Activated CD4-positive, alpha-beta T cell treated with anti-CD3 and anti-CD28 coated beads, Interleukin-2, amount 50 U/mL, for 1 hour (primary cell): Measurements from ENCODE around the gene ECSCR.
"Not testable (repeated sequence)": the region's sequence is repeated elsewhere in the genome, so short reads cannot be mapped to it uniquely, and the experiment has no call there.

ENCODE experiments used
- DNase-seq: peaks from one replicate; pipeline ENCODE4 v3.0.0-alpha.2; 2020

ECSCR gene, protein sequence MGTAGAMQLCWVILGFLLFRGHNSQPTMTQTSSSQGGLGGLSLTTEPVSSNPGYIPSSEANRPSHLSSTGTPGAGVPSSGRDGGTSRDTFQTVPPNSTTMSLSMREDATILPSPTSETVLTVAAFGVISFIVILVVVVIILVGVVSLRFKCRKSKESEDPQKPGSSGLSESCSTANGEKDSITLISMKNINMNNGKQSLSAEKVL

DNA sequence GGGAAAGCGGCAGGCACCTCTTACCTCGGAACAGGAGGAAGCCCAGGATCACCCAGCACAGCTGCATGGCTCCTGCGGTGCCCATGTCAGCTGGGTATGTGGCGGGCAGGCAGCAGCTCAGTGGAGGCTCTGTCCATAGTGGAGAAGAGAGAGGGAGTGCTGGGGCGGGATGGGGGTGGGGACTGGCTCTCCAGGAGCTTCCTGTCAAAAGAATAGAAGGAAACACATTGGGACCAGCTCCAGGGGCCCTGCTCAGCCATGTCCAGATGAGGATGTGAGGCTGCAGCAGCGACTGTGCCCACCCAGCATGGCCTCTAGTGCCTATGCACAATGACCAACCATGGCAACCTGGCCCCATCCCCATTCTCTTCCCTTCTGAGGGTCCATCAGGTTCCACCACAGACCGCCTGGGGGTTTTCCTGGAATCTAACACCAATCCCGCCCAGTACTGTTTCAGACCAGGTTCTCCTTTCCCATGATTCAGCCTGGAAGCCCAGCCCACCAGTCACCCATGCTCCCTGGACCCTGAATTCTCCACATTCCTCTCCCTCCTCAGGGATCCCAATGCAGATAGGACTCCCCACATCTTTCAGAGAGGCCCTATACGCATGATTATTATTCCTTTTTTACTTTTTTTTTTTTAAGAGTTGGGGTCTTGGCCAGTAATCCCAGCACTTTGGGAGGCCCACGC, at the start of gene ECSCR:
TSS of gene ECSCR (minus strand) at position 158 of the 691 bp plus-strand sequence. CDS start at position 85, 73 bp downstream.
- DNase-seq = no peak

DNA sequence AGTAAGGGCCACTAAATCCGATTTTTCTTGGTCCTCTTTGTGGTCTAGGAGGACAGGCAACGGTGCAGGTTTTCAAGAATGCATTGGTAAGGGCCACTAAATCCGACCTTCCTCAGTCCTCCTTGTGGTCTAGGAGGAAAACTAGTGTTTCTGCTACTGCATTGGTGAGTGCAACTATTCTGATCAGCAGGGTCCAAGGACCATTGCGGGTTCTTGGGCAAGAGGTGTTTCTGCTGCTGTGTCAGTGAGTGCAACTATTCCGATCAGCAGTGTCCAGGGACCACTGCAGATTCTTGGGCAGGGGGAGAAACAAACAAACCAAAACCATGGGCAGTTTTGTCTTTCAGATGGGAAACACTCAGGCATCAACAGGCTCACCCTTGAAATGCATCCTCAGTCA, 42.2 kb upstream of the ECSCR start:
- DNase-seq = not testable (repeated sequence)

DNA sequence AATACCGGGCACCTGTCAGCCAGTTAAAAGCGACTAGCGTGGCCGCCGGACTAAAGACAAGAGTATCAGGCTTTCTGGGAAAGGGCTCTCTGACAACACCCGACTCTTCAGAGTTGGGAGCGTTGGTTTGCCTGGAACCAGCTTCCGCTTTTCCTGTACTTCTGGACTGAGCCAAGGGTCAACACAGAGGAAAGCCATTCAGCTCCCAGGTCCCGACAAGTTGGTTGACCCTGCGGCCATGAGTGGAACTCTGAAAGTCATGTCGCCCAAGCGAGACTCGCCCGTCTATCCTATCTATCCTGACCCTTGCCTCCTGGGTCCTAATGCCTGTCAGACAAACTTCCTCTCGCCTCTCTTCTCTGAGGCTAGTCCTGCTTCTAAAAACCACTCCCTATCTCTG, 41.3 kb upstream of the ECSCR start:
- DNase-seq = not testable (repeated sequence)

DNA sequence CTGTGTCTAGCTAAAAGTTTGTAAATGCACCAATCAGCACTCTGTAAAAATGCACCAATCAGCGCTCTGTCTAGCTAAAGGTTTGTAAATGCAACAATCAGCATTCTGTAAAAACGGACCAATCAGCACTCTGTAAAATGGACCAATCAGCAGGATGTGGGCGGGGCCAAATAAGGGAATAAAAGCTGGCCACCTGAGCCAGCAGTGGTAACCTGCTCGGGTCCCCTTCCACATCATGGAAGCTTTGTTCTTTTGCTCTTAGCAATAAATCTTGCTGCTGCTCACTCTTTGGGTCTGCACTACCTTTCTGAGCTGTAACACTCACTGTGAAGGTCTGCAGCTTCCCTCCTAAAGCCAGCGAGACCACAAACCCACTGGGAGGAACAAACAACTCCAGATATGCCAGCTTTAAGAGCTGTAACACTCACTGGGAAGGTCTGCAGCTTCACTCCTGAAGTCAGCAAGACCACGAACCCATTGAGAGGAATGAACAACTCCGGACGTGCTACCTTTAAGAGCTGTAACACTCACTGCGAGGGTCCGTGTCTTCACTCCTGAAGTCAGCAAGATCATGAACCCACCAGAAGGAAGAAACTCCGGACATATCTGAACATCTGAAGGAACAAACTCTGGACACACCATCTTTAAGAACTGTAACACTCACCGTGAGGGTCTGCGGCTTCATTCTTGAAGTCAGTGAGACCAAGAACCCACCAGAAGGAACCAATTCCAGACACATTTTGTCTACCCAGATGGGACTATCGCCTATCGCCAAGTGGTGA, 40.7 kb upstream of the ECSCR start:
- not testable (repeated sequence) for DNase-seq

DNA sequence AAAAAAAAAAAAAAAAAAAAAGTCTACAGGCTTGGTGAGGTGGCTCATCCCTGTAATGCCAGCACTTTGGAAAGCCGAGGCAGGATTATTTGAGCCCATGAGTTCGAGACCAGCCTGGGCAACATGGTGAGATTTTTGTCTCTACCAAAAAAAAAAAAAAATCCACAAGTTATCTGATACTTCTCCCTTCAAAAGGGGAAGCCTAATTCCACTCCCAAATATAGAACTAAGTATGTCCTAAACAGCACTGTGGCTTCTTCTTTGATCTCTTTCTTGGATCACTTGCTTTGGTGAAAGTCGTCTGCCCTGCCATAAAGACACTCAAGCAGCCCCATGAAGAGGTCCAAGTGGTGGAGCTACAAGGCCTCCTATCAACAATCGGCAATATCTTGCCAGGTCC, 38.8 kb upstream of the ECSCR start:
- no peak for DNase-seq

DNA sequence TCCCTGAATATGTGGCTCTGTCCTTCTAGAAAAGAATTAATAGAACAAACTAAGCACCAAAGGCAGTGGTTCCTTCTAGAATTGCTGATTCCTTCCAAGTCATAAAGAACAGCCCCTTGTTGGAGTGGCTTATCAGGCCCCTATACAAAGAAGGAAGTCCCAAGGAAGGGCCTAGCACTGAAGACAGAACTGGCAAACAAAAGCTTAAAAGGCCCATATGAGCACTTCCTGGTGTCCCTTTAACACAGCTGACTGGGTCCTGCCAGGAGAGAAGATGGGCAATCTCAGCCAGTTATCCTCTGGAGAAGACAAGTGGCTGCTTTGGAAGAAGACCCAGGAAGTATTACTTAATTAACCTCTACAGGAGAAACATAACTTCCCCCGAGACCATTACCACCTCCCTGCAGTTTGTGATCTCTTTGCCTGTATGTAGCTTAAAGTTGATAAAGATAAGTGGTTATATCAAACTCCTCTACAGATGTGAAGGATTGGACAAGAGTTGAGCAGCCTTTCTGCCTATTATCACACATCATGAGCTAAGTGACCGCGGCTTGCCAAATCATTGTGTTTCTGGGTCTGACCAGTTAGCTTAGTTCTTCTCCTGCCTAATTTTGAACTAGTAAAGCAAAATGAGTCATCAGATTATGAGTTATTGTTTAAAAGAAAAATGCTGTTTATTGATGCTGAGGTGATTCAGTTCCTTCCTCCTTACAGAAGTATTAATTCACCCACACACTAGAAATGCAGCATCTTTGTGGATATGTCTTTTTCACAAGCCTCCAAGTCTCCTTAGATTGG, 33.3 kb upstream of the ECSCR start:
- no peak for DNase-seq

DNA sequence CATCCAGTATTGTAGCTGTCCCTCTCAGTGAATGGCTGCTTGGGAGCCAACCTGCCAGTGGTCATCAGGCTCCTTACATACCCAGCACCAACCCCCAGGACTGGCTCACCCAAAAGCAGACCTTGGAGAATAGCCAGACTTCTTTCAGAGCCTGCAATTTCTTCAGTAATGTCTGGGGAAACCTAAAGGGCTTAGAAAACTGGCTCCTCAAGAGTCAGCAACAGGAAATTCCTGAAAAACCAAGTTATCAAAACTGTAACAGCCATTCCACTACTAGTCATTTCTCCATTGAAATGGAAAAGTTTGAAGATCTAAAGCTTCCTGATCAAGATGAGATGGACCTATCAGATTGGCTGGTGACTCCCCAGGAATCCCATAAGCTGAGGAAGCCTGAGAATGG, 32.3 kb upstream of the ECSCR start:
- no peak for DNase-seq

DNA sequence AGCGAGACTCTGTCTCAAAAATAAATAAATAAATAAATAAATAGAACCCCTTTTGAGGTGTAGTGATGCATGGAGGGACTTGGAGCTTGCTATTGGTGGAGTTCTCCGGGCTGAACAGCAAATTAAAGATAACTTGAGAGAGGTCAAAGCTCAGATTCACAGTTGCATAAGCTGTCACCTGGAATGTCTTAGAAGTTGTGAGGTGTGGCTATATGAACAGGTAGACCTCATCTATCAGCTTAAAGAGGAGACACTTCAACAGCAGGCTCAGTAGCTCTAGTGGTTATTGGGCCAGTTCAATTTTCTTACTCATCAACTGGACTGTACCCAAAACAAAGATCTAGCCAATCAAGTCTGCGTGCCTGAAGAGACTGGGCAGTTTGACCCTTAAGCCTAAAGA, 31.7 kb upstream of the ECSCR start:
- DNase-seq = no peak

DNA sequence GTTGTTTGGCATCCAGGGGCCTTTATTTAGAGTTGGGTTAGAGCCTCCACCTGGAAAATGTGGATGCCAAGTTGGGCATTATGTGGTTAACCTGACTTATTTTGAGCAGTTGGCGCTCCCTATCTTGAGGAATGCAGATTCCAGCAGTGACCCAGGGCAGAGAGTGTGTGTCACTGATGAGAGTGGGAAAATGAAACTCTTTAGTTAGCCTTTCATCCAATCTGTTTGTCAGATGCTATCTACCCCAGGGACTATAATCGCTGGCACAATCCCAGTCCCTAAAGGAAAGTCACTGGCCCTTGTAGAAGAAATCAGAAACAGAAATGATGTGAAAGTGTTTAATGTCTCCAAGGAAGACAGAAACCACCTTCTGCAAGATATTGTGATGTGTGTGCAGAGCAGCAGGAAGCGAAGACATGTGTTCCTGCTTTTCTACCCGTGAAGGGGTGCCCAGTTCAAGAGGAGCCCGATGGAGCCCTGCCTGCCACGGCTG, 30.2 kb upstream of the ECSCR start:
- no peak for DNase-seq

DNA sequence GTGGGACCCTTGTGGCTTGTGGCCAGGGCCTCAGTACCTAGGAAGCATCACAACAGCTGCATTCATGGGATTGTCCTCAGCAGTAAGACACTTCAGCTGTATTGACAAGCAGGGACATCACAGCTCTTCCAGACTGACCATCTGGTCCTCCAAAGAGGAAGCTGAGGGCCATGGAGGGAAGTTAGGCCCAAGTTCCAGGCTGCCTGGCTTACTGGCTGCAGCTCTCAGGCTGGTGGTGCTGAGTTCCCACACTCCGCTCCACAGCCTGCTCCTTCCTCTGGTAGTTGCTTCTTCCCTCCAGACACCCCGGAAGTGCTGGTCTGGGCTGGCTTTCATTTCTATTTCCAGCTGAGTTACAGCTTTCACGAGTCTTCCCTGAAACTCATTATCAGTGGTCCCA, 25.7 kb upstream of the ECSCR start:
- DNase-seq = no peak

DNA sequence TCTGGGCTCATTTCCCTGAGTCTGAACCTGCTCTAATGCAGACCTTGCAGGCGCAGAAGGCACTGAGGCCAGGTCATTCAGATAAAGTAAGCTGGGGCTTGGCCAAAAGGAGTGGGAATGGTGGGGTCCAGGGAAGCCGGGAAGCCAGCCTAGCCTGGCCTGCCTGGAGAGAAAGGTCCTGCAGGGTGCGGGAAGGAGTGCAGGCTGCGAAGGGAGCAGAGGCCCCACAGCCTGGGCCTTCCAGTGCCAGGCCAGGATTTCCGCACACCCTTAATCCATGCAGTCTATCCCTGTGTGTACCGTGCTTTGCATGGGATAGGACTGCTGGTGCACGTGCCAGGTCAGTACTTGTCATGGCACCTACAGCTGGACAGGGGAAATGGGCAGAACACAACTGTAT, 23.7 kb upstream of the ECSCR start:
- DNase-seq = no peak

DNA sequence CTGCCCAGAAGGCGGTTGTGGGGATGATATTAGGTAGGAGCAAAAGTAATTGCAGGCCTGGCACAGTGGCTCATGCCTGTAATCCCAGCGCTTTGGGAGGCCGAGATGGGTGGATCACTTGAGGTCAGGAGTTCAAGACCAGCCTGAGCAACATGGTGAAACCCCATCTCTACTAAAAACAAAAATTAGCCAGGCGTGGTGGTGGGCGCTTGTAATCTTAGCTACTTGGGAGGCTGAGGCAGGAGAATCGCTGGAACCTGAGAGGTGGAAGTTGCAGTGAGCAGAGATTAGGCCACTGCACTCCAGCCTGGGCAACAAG, 20.3 kb upstream of the ECSCR start:
- DNase-seq = not testable (repeated sequence)

DNA sequence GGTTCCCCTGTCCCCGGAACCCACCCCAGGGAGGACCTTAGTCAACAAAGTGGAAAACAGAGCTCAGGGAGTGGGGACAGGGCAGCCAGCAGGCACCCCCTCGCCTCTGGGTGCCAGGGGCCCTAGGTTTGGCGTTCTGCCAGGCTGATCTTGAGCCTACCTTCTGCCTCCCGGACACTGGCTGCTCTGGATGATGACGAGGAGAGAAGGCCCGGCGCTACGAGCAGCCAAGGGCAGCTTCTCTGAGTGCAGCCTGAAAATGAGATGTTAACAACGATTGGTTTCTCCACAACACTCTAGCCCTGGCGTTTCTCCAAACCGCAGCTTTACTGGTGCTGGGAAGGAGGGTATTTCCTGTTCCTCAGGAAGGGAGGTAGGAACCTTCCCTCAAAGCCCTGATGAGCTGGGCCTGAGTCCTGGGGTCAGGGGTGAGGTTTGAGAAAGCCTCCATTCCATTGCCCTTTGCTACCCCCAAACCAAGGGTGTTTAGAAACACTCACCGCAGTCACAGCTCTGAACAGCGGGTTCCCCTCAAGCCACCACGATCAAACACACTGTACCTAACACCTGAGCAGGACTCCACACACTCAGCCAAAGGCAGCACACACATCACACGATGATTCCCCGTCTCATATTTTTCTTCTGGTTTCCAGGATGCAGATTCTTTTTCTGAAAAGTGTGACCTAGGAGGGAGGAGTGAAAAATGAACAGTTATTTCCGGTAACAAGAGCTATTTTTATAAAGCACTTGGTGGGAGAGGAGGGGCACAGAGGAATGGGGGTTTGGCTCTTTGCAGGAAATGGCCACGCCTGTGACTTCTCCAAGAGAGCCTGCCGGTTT, 19.7 kb upstream of the ECSCR start, which contains the start of gene STING1:
TSS of gene STING1 (minus strand) at position 709 of the 840 bp plus-strand sequence. CDS start 1,054 bp downstream, outside the sequence.
- DNase-seq = peak; percentile 53

DNA sequence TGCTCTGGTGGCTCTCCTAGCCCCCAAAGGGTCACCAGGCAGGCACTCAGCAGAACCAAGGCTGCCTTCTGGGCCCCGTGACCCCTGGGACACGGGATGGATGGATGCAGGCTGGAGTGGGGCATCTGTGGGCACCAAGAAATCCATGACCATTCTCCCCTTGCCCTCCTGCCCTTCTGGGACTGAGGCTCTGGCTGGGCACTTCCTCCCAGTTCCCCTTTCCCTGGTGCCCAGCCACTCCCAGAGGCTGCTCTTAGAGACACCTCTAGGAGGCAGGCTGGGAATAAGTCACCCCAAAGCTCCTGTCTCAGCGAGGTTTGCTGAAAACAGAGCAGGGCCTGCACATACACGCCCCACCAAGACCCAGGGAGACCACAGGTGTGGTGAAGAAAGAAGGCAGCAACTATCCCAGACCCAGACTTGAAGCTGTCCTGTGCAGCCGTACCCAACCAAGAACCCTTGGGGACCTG, 19.1 kb upstream of the ECSCR start:
- DNase-seq = no peak

DNA sequence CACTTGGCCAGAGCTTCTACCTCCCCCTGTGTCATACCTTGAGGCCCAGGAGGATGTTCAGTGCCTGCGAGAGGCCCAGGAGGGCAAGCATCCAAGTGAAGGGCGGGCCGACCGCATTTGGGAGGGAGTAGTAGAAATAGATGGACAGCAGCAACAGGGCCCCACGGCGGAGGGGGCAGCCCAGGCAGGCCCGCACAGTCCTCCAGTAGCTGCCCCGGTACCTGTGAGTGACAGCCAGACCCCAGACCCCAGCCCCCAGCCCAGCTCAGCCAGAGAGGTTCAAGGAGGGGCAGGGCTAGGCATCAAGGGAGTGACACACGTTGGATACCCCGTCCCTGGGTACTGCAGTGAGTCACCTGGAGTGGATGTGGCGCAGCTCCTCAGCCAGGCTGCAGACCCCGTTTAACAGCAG, 18.6 kb upstream of the ECSCR start:
- DNase-seq = peak; percentile 48

DNA sequence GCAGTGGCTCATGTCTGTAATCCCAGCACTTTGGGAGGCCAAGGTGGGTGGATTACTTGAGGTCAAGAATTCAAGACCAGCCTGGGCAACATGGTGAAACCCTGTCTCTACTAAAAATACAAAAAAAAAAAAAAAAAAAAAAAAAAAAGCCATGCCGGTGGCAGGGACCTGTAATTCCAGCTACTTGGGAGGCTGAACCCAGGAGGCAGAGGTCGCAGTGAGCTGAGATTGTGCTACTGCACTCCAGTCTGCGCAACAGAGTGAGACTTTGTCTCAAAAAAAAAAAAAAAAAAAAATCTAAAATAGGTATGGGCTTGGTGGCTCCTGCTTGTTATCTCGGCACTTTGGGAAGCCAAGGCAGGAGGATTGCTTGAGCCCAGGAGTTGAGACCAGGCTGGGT, 17.2 kb upstream of the ECSCR start:
- not testable (repeated sequence) for DNase-seq

DNA sequence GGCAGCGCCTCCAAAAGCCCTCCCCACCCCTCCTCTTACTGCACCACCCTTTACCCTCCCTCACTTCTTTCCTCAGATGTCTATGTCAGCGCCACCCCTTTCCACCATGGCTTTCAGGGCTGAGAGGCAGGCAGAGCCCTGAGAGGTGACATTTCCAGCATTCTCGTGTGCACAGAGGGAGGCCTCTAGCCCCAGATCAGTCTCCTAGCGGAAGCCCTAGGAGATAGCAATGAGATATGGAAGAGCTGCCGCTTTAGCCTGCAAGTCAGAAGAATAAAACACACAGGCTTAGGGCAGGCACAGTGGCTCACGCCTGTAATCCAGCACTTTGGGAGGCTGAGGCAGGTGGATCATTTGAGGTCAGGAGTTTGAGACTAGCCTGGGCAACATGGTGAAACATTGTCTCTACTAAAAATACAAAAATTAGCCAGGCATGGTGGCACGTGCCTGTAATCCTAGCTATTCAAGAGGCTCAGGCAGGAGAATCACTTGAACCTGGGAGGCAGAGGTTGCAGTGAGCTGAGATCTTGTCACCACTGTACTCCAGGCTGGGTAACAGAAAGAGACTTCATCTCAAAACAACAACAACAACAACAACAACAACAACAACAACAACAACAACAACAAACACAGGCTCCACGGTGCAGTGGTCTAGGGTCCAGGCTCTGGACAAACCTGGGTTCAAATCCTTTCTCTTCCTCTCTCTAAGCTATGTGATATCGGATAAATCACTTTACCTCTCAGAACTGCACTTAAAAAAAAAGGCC, 16.3 kb upstream of the ECSCR start:
- DNase-seq = not testable (repeated sequence)

DNA sequence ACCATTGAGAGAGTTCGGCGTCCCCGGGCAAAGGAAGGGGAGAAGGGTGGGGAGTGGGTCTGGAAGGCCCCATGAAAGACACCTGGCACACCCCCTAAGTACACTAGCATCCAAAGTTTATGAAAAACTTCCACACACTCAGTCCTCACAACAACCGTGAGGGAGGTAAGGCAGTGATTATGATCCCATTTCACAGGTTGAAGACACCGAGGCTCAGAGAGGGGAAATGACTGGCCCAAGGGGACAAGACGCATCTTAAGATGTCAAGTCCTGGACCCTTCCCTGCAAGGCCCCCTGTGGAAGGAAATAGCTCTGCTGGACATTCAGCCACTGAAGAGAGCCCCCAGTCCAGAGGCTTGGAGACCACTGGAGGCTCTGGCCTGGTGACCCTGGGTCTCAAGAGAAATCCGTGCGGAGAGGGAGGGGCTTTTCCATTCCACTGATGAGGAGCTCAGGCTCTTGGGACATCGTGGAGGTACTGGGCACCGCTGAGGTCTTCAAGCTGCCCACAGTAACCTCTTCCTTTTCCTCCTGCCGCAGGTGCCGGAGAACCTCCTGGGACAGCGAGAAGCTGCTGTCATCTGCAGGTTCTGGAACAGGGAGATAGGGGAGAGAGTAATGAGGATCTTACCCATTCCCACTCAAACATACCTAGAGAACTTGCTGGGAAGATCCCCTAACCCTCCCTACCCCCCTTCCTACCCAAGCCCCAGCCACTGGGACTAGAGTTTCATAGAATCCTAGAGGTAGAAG, 13.5 kb upstream of the ECSCR start:
- DNase-seq = no peak

DNA sequence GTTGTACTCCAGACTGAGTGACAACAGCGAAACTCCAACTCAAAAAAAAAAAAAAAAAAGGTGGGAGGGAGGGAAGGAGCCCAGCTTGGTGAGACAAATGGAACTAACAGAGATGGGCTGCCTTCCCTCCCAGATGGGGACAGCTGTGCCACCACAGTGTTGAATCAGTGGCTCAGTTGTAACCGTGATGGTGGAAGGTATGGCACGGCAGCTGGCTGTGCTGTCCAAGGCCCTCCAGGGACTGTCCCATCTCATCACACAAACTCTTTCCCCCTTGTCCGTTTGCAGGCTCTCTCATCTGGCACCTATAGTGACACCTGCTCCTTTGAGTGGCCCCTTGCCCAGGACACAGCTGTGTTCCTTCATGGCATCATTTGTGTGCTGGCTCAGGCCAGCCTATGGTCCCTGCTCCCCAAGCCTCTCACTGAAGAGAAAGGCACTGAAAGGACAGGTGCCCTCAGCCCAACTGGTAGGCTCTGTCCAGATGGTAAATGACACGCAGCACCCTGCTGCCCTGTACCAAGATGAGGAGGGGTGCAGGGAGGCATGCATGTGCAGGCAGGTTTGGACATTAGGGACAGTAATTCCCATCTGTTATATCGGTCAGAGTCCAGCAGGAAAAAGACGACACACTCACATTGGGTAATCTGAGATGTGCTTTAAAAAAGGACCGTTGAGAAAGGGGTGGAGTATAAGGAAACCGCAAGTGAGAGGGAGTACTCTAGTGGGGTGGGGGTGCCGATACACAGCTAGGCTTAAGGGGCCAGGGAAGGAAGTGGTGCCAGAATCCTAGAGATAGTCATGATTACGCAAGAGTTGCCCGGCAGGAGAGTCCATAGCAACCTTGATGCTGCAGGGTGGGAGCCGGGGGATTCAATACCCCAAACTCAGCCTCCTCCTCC, 12.6 kb upstream of the ECSCR start:
- DNase-seq = no peak
